ENCODE measurements around the gene CDH23.

The CDH23 gene

GRCh38 chr10:71723311-71723710 is 326.6 kb downstream of the CDH23 start:
- no peak for TF ChIP-seq CTCF (IDR thresholded peaks at IDR 0.05; ENCODE audit: insufficient read depth, low read depth, low read length, missing control alignments)

GRCh38 chr10:71724539-71724938 is 327.8 kb downstream of the CDH23 start:
- no peak for TF ChIP-seq CTCF (IDR thresholded peaks at IDR 0.05; ENCODE audit: insufficient read depth, low read depth, low read length, missing control alignments)
- H3K4me3 ChIP-seq (ENCODE audit: low read length) = no peak overlapping the region
- no peak for DNase-seq (ENCODE audit: low read depth)

More at GRCh38 chr10:71723311-71723710, 326.6 kb downstream of the CDH23 start:
- H3K4me3 ChIP-seq (ENCODE audit: low read length) = no peak overlapping the region
- DNase-seq (ENCODE audit: low read depth) = no peak

GRCh38 chr10:71725249-71725648 is 328.5 kb downstream of the CDH23 start:
- H3K4me3 ChIP-seq (ENCODE audit: low read length) = no peak overlapping the region
- DNase-seq (ENCODE audit: low read depth) = no peak
- TF ChIP-seq CTCF (IDR thresholded peaks at IDR 0.05; ENCODE audit: insufficient read depth, low read depth, low read length, missing control alignments) = no peak

DNA sequence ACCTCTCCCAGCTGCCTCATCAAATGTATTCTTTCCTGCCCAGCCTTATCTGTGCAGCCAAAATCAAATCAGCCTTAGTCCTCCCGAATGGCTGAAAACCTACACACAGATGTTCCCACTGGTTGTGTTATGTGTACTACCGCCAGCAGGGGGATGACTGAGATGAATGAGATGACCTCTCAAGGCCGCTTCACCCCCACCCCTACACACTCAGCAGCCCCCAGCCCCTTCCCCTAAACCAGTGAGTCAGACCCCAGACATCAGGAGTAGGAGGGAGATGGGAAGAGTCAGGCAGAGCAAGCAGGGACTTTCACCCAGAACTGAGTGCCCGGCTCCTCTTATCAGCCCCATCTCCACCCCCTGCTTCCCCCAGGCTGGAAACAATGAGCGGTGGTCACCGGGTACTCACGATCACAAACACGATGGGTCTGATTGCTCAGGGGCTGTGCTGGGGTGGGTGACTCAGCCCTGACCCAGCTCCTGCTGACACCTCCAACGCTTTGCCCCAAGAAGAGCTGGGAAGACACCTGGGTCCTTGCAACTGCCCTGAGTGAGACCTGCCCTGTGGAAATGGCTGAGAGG is 329.4 kb downstream of the CDH23 start:
- no peak overlapping the region for H3K4me3 ChIP-seq (ENCODE audit: low read length)
- TF ChIP-seq CTCF (IDR thresholded peaks at IDR 0.05; ENCODE audit: insufficient read depth, low read depth, low read length, missing control alignments) = no peak
- DNase-seq (ENCODE audit: low read depth) = peak; percentile 27

DNA sequence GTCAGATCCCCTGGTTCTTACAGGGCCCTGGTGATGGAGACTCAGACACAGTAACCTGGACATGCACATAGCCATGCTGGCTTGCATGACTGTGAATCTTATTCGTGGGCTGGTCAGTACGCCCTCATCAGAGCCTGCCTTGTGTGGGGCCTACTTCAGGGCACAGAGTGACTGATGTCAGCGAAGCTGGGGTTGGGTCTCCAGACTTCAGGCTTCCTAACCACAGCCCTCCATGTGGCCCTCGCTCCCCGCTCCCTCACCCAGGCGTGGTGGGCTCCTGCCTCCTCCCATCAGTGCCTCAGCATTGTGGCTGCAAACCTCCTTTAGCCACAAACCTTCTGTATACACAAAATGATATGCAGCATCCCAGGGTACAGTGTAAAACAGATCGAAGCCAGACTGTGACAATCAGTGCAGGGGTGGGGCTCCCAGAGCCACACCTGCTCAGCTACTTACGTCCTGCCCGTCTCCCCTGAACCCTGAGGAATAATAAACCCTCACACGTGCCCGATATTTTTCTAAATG is 329.9 kb downstream of the CDH23 start:
- H3K4me3 ChIP-seq (ENCODE audit: low read length) = no peak overlapping the region
- TF ChIP-seq CTCF (IDR thresholded peaks at IDR 0.05; ENCODE audit: insufficient read depth, low read depth, low read length, missing control alignments) = no peak
- DNase-seq (ENCODE audit: low read depth) = no peak

DNA sequence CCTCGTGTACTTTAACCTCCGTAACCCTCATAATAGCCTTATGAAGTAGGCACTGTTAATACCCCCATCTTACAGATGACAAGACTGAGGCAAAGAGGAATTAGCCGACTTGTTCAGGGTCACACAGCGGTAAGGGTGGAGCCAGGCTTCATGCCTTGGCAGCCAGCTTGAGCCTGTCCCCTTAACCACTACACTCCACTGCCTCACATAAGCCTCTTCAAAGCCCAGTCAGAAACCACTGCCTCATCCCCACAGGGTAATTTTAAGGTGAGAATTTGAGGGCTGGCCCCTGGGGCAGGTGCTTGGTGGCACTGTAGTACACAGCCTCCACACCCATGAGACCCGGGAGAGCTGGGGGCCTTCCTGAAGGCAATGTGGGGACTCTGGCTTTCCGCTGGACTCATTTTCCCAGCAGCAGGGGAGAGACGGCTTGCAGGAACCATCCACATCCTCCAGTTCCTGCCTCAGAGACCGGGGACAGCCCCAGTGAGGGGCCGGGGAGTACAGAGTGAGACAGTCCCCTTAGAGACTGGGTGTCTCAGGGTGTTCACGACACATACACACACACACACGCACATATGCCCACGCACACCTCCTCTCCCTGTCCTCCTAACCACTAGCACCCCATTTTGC is 330.5 kb downstream of the CDH23 start:
- DNase-seq (ENCODE audit: low read depth) = no peak
- TF ChIP-seq CTCF (IDR thresholded peaks at IDR 0.05; ENCODE audit: insufficient read depth, low read depth, low read length, missing control alignments) = no peak
- no peak overlapping the region for H3K4me3 ChIP-seq (ENCODE audit: low read length)

Data from epithelial cell of esophagus (primary cell).